Mucosa of stomach (tissue), 1 donor: Measurements from ENCODE around the gene HOMER1.

ENCODE experiments used
- H3K27me3 ChIP-seq: one replicate; pipeline ENCODE4 v1.7.0; 2013; ENCODE audit warnings: mild to moderate bottlenecking, low read length; ENCODE audit not compliant: control insufficient read depth, insufficient read depth
- H3K36me3 ChIP-seq: one replicate; pipeline ENCODE4 v1.7.0; 2013; ENCODE audit warnings: low read length; ENCODE audit not compliant: control insufficient read depth, insufficient read depth
- H3K4me1 ChIP-seq: one replicate; pipeline ENCODE4 v1.7.0; 2013; ENCODE audit warnings: mild to moderate bottlenecking, low read length; ENCODE audit not compliant: control insufficient read depth, insufficient read depth
- H3K4me3 ChIP-seq: one replicate; pipeline ENCODE4 v1.7.0; 2013; ENCODE audit warnings: low read length
- H3K9ac ChIP-seq: one replicate; pipeline ENCODE4 v1.7.0; 2013; ENCODE audit warnings: mild to moderate bottlenecking, low read length, moderate library complexity
- H3K9me3 ChIP-seq: one replicate; pipeline ENCODE4 v1.7.0; 2013; ENCODE audit warnings: mild to moderate bottlenecking, low read length, moderate library complexity; ENCODE audit not compliant: control insufficient read depth
- donor health status: Pancreatic carcinoma.

Gene HOMER1

DNA sequence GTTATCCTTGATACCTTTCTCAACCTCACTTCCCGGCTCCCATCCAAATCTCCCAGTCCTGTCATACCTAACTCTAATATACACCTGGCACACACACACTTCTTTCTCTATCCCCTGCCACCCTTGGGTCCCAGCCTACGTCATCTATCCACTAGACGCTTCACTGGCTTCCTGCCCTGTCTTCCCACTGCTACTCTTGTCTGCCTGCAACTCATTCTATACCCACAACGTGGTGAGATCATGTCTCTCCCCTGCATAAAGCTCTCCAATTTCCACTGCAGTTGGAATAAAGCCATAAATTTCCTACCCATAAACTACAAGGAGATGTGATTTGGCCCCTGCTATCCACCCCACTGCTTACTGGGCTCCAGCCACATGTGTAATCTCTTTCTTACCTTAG lies 184.5 kb downstream of the HOMER1 start:
- no peaks in the 10 kb centered on the region for H3K4me1 ChIP-seq
- no peak overlapping the region for H3K9ac ChIP-seq
- H3K36me3 ChIP-seq: no peaks in the 10 kb centered on the region
- H3K9me3 ChIP-seq: no peaks in the 10 kb centered on the region
- no peak overlapping the region for H3K4me3 ChIP-seq
- H3K27me3 ChIP-seq: no peaks in the 10 kb centered on the region
